ENCODE results near the gene EIF6. TPM values are rescaled to one million over a fixed set of nuclear protein-coding genes. Genes with fewer than 3 reads are reported as not detected.

EIF6 gene
- total and polyA plus RNA-seq, 9 of the 15 experiments (the other 6 are each of a cell fraction or from before 2014, with no cell fraction given) = 165 to 832 (median 229) TPM

DNA sequence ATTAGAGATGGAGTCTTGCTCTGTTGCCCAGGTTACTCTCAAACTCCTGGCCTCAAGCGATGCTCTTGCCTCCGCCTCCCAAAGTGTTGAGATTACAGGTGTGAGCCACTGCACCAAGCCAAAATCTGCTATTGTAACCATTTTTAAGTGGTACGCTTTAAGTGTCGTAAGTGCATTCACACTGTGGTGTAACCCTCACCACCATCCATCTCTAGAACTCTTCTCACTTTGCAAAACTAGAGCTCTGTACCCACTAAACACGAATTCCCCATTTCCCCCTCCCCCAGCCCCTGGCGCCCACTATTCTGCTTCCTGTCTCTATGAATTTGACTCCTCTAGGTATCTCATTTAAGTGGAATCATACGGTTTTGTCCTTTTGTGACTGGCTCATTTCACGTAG is 10.5 kb upstream of the EIF6 start:
- Histone ChIP-seq H3K4me1 (replicated peaks in 1 of 2; ENCODE audit: control insufficient read depth in 2 of 2, insufficient read depth in 2 of 2, low read length in 2 of 2) (peaks cover 3 to 19% of the 10 kb centered on the region in 2 experiments; a peak in 4 of 5 replicates), H3K9me1 (ENCODE audit: control insufficient read depth, insufficient read depth, low read length) (peaks cover 3% of the 10 kb centered on the region), H3K79me2 (ENCODE audit: control insufficient read depth, insufficient read depth, low read length) (no peaks in the 10 kb centered on the region), H3K4me2 (ENCODE audit: insufficient read depth, low read length) (no peak overlapping the region), H3K9ac (ENCODE audit: insufficient read depth in 1 of 2, low read depth in 2 of 2, low read length in 2 of 2) (no peak overlapping the region), H3K4me3 (no peak overlapping the region), H2AFZ (ENCODE audit: low read depth, low read length) (no peak overlapping the region), H4K20me1 (replicated peaks; ENCODE audit: control insufficient read depth, insufficient read depth, low read length) (0 out of 2 replicates have a peak, but pooled peaks cover 4% of the 10 kb centered on the region), H3K9me3 (replicated peaks; ENCODE audit: control insufficient read depth, insufficient read depth, low read depth, low read length) (no peaks in the 10 kb centered on the region), H3K36me3 (ENCODE audit: control insufficient read depth, insufficient read depth, low read length) (no peaks in the 10 kb centered on the region), H3K27me3 (ENCODE audit: control insufficient read depth in 2 of 2, insufficient read depth in 2 of 2, low read length in 2 of 2) (peaks cover 31 to 60% of the 10 kb centered on the region in 2 experiments), H3K27ac (ENCODE audit: extremely low read depth, low read depth, low read length) (no peak overlapping the region)
- ATAC-seq (no peak), FAIRE-seq (peak; percentile 26), DNase-seq (ENCODE audit: extremely low read depth in 1 of 4, low spot score in 3 of 4) (no peak)
- POLR2A ChIA-PET = interaction anchor here (0.7 kb wide), 1 partner anchor 137 kb away, joined by 4 read pairs; no protein-coding TSS in a partner anchor
- CTCF ChIA-PET (ENCODE audit: low intra/inter-chr PET ratio) = no interaction called here
- intact Hi-C loops (cut with micrococcal nuclease) (no loop called here), in situ Hi-C loops (cut with MboI) (no loop called here)
- 11% methylated on average over 8 of the region's 8 CpGs for WGBS (ENCODE audit: insufficient coverage, low coverage, missing lambda C conversion rate)
- BruUV-seq (replicated peaks) = no TSS peak
- TF ChIP-seq, protein P1, sequence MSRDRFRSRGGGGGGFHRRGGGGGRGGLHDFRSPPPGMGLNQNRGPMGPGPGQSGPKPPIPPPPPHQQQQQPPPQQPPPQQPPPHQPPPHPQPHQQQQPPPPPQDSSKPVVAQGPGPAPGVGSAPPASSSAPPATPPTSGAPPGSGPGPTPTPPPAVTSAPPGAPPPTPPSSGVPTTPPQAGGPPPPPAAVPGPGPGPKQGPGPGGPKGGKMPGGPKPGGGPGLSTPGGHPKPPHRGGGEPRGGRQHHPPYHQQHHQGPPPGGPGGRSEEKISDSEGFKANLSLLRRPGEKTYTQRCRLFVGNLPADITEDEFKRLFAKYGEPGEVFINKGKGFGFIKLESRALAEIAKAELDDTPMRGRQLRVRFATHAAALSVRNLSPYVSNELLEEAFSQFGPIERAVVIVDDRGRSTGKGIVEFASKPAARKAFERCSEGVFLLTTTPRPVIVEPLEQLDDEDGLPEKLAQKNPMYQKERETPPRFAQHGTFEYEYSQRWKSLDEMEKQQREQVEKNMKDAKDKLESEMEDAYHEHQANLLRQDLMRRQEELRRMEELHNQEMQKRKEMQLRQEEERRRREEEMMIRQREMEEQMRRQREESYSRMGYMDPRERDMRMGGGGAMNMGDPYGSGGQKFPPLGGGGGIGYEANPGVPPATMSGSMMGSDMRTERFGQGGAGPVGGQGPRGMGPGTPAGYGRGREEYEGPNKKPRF (IDR thresholded peaks at IDR 0.05; ENCODE audit: low read depth, low read length) = no peak
- TF ChIP-seq GABPA (tag; conservative IDR thresholded peaks at IDR 0.05; ENCODE audit: low read depth) (no peak), TCFL5 (CRISPR knock-in tag; conservative IDR thresholded peaks at IDR 0.05) (no peak), CTBP1 (IDR thresholded peaks at IDR 0.05; ENCODE audit: borderline replicate concordance) (no peak), COPS2 (conservative IDR thresholded peaks at IDR 0.05) (no peak), ARID2 (IDR thresholded peaks at IDR 0.05) (no peak), TOE1 (IDR thresholded peaks at IDR 0.05; ENCODE audit: borderline replicate concordance) (no peak), TOE1 (CRISPR knock-in tag; IDR thresholded peaks at IDR 0.05; ENCODE audit: borderline replicate concordance, low read depth) (no peak)
- TF ChIP-seq, protein P2, sequence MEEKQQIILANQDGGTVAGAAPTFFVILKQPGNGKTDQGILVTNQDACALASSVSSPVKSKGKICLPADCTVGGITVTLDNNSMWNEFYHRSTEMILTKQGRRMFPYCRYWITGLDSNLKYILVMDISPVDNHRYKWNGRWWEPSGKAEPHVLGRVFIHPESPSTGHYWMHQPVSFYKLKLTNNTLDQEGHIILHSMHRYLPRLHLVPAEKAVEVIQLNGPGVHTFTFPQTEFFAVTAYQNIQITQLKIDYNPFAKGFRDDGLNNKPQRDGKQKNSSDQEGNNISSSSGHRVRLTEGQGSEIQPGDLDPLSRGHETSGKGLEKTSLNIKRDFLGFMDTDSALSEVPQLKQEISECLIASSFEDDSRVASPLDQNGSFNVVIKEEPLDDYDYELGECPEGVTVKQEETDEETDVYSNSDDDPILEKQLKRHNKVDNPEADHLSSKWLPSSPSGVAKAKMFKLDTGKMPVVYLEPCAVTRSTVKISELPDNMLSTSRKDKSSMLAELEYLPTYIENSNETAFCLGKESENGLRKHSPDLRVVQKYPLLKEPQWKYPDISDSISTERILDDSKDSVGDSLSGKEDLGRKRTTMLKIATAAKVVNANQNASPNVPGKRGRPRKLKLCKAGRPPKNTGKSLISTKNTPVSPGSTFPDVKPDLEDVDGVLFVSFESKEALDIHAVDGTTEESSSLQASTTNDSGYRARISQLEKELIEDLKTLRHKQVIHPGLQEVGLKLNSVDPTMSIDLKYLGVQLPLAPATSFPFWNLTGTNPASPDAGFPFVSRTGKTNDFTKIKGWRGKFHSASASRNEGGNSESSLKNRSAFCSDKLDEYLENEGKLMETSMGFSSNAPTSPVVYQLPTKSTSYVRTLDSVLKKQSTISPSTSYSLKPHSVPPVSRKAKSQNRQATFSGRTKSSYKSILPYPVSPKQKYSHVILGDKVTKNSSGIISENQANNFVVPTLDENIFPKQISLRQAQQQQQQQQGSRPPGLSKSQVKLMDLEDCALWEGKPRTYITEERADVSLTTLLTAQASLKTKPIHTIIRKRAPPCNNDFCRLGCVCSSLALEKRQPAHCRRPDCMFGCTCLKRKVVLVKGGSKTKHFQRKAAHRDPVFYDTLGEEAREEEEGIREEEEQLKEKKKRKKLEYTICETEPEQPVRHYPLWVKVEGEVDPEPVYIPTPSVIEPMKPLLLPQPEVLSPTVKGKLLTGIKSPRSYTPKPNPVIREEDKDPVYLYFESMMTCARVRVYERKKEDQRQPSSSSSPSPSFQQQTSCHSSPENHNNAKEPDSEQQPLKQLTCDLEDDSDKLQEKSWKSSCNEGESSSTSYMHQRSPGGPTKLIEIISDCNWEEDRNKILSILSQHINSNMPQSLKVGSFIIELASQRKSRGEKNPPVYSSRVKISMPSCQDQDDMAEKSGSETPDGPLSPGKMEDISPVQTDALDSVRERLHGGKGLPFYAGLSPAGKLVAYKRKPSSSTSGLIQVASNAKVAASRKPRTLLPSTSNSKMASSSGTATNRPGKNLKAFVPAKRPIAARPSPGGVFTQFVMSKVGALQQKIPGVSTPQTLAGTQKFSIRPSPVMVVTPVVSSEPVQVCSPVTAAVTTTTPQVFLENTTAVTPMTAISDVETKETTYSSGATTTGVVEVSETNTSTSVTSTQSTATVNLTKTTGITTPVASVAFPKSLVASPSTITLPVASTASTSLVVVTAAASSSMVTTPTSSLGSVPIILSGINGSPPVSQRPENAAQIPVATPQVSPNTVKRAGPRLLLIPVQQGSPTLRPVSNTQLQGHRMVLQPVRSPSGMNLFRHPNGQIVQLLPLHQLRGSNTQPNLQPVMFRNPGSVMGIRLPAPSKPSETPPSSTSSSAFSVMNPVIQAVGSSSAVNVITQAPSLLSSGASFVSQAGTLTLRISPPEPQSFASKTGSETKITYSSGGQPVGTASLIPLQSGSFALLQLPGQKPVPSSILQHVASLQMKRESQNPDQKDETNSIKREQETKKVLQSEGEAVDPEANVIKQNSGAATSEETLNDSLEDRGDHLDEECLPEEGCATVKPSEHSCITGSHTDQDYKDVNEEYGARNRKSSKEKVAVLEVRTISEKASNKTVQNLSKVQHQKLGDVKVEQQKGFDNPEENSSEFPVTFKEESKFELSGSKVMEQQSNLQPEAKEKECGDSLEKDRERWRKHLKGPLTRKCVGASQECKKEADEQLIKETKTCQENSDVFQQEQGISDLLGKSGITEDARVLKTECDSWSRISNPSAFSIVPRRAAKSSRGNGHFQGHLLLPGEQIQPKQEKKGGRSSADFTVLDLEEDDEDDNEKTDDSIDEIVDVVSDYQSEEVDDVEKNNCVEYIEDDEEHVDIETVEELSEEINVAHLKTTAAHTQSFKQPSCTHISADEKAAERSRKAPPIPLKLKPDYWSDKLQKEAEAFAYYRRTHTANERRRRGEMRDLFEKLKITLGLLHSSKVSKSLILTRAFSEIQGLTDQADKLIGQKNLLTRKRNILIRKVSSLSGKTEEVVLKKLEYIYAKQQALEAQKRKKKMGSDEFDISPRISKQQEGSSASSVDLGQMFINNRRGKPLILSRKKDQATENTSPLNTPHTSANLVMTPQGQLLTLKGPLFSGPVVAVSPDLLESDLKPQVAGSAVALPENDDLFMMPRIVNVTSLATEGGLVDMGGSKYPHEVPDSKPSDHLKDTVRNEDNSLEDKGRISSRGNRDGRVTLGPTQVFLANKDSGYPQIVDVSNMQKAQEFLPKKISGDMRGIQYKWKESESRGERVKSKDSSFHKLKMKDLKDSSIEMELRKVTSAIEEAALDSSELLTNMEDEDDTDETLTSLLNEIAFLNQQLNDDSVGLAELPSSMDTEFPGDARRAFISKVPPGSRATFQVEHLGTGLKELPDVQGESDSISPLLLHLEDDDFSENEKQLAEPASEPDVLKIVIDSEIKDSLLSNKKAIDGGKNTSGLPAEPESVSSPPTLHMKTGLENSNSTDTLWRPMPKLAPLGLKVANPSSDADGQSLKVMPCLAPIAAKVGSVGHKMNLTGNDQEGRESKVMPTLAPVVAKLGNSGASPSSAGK (IDR thresholded peaks at IDR 0.05) = no peak

All from K562 (cell line).